HG03064 (cell line): ENCODE results near the gene ANK3.

Experiments
- ATAC-seq: cut with Tn5 transposase; IDR thresholded peaks from one replicate; pipeline ENCODE4 v1.9.1; 2021; ENCODE audit warnings: low read depth; ENCODE audit not compliant: unreplicated experiment

ANK3 gene

DNA sequence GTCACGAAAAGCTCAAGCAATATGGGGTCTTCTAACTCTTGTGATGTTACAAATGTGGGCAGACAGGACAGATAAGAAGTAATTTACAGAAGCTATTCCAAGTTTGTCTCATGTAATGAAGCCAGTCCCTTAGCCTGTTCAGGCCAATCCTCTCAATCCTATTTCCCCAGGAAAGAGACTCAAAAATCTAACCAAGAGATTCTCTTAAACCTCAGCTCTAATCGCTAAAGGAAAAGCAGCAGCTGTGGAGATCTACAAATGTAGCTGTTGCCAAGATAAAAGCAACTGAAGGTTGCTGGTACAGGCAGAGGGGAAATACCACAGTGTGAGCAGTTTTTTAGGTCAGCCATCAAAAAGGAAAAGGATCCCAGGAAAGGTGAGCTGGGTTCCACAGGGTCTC lies 39.3 kb downstream of the ANK3 start:
- ATAC-seq, result no peak

DNA sequence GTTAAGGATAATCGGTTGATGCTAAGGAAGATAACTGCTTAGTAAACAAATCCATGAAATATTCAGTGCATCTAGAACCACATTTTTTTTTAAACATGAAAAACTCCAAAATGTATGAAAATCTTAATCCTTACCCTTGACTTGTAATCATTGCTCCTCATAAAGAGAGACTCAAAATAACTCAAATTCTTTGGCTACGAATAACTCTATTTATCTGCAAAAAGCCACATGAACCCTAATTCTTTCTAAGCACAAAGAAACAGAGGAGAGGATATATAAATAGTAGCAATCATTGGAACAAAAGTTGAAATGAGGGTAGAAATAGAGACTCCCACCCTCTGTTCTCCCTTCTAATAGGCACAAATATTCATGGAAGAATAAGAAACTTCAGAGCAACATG lies 40.2 kb downstream of the ANK3 start:
- no peak for ATAC-seq

DNA sequence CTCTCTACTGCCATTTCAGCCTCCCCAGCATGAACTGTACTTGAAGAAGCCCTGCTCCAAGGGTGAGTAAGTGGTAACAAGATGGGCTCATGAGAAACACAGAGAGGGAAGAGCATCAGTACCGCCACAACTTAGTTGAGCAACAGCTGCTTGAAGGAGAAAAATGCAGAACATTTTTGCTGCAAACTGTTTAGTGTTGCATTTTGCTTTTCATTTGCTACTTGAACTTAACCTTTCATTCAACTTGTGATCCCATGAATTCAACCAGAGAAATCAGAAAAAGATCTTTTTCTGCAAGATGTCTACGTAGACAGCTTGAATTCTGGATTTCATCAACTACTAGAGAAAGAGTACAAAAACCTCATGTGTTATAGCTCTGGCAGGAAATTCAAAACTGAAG lies 40.7 kb downstream of the ANK3 start:
- no peak for ATAC-seq

DNA sequence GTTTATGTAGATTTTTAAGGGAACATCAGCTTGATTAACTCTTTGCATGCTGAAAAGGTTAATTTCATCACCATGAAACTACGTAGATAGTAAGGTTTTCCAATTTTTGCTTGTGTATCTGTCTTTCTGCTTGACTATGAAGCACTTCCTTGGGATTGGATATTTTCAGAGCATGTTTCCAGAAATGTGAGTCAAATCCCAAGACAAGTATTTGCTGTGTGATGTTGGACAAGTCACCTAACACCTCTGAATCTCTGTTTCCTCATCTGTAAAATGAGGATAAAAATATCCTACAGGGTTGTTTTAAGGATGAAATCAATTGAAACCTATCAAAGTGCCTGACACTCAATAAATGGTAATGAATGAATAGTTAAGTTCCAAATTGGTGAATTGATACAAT lies 42.4 kb downstream of the ANK3 start:
- ATAC-seq, result no peak

DNA sequence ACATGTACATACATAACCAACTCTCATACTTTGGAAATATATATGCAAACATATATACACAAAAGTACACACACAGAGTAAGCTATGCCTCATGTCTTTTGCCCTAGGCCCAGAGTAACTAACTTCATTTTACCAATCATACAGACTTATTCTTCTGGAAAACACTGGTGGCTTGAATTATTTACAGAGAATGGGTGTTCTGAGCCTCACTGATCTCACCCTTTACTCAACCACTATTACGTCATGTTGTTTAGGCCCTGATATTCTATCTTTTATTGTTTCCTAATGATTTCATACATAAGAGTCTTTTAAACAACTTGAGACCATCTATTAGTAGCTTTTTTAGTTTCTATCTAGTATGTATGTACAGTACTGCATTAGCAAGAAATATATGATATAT lies 43.0 kb downstream of the ANK3 start:
- ATAC-seq, result no peak

DNA sequence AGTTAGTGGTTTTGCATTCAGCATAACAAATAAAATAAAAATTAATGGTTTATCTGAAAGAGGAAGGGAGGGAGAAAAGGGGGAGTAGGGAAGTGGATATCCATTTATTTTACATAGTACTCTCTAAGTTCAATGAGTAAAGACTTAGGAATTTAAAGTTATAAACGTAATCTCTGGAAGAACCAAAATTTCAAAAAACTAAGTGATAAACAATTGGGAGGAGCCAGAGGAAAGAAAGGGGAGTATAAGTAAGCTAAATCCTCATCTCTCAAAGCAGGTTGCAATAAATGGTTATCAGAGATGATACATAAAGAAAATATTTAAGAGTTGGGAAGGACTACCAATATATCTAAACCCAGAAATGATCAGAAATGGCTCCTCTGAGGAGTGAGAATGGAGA lies 46.4 kb downstream of the ANK3 start:
- ATAC-seq, result no peak

DNA sequence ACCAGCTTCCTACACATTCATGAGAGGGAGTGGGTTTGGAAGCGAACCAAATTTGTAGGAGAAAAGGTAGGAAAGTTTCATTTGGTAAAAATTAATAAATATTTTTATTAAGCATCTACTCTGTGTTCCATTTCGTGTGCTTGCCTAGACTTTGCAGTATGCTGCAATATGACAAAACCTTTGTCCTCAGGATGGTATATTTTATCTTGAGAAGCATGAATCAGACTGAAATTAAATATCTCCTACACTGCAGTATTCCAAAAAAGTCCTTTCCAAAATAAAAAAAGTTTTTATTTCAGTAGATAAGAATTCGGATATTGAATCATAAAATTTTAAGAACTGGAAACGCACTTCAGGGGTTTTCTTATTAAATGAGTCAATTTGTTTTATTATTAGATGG lies 47.7 kb downstream of the ANK3 start:
- ATAC-seq, result no peak

DNA sequence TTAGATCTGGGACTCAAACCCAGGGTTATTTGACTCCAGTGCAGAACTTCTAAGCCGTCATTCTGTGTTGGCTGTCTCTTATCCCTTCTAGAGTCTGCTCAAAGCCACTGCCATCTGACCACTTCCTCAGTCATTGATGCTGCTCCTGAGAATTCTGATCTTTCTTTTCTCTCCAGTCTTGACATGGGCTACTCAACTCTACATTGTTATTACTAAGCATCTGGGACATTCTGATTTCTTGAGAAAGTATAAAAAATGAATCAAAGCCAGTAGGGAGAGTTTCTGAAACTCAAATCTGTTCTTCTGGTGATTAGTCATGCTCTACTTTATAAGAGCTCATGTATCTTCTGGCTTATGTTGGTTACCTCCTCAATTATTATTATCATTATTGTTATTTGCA lies 48.7 kb downstream of the ANK3 start:
- no peak for ATAC-seq

DNA sequence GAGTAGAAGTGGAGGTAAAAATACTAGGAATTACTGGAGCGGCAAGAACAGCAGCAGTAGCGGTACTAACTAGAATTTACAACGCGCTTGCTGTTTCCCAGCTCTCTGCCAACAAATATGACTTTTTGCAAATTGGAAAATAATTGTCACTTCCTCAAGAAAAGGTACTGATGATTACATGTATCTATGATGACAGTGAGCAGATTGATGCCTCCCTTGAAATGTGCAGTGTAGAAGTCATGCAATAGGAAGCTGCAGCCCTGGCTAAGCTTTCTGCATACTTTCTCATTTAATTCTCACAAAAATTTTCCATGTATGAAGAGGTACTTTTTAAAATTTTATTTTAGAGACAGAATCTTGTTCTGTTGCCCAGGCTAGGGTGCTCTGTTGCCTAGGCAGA lies 49.9 kb downstream of the ANK3 start:
- ATAC-seq, result no peak

DNA sequence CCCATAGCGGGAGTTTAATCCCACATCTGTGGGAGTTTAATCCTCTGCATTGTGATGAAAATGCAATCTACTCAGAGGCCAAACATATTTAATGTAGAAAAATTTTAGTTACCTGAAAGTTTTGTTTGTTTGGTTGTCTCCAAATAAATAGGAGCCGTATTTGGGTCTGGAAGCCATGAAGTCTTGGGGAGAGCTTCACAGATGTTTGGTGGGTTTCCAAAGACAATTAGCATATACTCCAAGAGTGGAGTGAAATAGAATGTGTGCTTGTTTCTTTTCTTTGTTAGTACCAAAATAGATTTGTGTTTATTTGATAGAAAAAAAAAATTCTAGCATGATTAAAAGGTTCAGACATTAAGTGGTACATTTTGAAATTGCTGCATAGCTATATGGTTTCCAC lies 50.9 kb downstream of the ANK3 start:
- no peak for ATAC-seq

DNA sequence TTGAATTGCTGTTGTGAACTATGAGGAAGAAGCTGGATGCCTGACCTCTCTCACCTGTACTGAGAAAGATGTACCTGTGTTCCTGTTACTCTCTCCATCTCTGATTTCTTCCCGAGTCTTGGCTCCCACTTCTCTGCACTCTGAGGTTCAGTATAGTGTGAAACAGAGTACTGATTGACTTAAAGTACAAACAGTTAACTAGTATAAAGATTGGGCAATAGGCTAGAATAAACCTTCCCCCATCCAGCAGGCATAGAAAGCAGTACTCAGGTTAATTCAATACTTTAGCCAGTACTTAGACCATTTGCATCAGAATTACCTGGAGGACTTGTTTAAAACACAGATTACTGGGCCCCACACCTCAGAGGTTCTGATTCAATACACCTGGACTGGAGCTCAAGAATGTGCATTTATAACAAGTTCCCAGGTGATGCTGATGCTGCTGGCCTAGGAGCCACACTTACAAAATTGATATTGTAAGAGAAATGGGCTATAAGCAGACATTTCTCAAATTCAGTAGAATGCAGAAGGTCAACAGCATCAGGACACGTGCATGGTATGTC lies 51.6 kb downstream of the ANK3 start:
- no peak for ATAC-seq

DNA sequence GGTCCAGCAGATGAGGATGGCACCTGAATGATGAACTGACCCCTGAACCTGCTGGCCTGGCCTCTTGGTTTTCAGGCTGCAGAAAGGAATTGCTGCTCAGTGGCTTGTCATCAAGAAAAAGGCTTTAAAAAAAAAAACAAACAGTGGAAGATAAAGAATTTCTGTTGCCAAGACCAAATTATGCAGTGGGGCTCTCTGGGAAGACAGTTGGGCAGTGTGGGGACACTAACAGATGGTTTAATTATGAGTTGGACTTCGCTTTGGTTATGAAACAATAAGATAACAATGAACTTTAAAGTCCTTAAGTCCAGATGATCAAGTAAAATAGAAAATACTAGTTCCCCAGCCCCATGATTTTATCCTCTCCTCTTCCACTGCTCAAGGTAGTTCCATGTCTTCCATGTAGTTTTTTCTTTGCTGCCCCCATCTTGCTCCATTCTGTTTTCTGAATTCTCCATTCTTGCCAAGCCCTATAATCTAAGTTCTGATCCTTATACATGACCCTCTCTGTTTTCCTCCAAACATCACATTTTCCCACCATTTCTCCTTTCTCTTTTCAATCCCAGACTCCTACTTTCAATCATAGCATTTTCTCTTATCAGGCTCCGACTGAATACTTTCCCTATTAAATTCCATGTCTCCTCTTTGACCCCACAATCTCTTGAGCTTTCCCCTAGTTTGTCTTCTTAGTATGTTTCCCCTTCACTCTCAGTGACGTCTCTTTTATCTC lies 52.6 kb downstream of the ANK3 start:
- no peak for ATAC-seq

DNA sequence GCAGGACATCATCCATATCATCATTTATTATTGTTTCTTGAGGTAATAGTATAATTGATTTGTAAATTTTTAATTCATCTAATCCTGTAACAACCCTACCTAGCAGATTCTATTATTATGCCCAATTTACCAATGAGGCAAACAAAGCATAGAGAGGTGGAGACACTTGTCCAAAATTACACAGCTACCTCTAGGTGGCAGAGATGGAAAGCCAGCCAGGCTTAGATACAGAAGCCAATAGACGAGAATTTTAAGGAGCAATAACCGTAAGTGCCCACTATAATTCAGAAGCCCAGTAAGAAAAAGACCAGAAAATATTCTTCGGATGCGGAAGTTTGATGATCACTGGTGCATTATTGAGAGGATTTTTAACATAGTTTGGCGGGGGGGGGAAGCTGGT lies 54.0 kb downstream of the ANK3 start:
- no peak for ATAC-seq

DNA sequence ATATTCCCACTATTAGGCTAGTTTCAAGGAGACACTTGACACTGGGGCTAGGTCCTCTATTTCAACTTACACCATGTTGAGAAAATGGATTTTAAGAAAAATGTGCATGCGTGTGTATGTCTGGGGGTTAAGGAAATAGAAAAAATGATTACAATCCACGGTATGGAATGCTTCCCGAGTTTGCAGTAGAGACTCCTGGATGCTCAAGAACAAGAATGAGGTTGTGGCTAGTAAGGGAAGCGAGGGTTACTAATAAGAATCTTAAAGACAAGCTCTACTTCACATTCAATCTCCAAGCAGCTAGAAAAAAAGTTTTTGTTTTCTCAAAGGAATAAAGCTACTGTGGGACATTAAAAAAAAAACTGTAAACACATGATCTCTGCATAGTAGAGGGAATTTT lies 54.7 kb downstream of the ANK3 start:
- ATAC-seq, result no peak

DNA sequence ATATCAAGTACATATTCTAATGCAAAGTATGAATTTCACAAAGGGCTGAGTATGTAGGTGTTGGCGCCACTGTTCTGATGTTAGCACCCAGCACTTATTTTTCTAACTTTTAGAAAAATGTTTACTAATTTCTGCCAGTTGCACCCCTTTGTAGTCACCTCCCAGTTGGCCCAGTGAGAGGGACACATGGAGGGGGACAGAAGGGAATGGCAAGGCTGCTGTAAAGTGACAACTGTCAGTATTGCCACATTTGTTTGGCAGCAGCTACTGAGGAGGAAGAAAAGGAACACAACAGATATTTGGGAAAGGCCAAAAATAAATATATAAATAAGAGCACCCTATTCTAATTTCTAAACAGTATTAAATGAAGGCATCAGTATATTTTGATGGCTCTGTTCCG lies 57.3 kb downstream of the ANK3 start:
- no peak for ATAC-seq

DNA sequence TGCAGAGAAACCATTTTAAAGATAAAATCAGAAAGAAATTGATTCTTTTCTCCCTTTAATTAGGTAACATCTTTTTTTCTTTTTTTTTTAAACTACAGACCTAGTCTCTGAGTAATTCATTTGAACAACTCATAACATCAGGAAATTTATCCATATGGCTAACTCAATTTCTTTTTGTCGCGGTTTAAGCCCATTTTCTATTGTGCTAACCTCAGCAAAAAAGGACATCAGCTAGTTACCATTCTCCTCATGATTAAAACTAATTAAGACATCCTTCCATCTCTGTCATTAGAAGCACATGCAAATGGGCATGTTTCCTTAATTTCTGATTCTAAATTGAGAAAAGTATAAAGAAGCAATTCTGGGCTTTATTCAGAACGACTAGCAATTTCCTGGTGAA lies 57.8 kb downstream of the ANK3 start:
- ATAC-seq, result no peak

DNA sequence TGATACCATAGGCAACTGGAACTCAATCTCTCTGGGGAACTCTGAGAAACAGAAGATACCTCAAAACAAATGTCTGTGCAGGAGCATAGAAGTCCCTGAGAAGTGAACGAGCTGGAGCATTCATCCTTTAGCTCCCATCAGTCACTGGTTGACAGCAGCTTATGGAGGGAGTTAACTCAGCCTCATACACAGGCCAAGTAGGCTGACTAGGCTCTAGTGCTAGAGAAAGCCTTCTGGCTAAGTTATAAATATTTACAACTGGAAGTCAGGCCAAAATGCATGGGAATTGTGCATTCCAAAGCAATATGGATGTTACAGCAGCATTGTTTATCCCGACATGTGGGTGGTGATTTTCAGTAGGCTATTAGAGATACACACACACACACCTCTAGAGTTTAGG lies 66.5 kb downstream of the ANK3 start:
- ATAC-seq, result no peak

DNA sequence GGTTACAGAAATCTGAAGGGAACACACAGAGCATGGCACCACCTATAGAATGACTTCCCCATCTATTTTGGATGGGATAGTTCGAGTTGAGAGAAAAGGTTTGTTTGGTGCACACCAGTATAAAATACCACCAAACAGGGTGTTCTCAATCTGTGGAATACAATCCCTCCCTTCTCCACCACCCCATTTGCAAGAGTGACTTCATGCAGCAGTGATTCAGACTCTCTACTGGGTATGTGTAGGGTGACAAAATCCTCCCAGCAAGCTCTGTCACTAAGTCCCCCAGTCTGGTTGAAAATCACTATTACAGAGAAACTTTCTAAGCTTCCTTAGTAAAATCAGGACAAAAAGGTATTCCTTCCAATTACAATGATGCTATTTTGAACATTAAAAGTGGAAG lies 69.0 kb downstream of the ANK3 start:
- no peak for ATAC-seq

DNA sequence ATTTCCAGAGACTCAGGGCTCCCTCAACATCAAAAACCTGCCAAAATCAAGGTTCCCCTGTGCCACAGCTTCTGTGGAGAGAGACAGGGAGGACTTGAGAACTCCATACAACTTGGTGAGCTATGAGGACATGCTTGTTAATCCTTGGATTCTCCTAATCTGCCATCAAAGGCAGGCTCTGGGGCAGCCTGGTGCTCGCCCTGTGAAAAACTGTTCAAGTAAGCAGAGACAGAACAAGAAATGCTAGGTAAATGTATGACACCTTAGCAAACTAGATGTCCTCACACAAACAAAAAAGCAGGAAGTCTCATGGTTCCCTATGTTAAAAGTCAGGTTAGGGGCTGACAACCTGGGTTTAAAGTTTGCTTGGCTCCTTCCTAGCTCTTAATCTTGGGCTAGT lies 73.6 kb downstream of the ANK3 start:
- ATAC-seq, result no peak

DNA sequence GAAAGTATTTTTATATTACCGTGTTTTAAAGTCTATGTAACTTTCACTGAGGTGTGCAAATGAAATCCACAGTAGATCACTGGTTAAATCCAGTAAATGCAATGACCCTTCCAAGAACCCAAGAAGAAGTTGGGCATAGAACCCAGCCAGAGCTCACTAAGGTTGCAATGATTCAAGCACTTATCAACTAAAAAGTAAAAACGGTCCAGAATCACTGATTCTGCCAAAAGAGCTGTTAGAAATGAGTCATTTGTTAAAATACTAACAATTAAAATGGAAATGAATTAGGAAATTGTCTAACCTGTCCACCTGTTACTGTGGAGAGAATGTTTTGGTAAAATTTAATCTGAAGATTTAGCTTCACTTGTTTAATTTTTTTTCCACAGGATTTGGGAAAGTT lies 74.4 kb downstream of the ANK3 start:
- no peak for ATAC-seq

DNA sequence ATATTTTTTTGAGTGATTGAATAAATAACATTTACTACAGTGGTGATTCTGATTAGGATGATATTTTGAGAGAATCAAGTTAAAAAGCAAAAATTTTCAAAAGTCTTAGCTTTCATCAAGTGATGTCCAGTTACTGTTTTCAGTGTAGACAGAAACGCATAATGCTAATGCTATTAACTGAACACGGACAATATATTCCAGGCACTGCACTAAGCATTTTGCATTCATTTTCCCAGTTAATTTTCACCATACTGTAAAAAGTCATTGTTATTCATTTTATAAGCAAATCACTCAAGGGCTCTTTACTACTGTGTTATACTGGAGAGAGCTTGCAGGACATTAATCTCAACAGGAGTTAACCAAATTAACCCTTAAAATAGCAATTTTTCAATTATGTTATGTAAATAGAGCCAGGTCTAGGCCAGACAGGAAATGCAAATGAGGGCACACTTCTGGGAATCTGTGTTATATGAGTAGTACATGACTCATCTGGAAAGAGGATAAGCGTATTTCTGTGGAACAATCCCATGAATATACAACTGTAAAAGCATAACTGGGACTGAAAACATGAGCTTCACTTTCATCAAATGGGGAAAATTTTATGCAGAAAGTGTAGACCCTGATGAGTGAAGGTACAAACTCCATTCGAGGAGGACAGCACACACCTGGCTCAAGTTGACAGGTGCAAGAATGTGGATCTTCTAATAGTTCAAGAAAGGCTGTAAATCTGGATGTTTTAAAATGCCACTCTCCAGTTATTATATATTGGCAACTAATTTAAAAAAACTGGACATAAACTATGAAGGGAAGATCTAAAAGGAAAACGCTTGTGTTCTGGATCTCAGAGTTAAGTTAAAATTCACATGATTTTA lies 75.4 kb downstream of the ANK3 start:
- no peak for ATAC-seq

DNA sequence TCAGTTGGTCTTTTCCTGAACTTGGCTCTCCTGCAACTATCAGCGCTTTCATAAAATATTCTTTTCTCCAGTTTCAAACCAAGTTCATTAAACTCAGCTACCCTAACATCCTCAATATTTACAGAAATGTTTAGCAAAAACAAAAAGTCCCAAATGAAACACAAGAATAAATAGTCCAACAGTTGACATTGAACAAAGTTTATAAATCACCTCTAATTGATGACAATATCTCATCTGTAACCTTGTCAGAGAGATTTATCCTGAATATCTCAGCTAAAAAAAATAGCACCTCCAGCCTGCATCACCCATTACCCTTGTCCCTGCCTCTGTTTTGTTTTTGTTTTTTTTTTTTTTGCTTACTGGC lies 76.1 kb downstream of the ANK3 start:
- ATAC-seq, result no peak
